Upper lobe of left lung (tissue), 6 donors: ENCODE results near the gene TAGLN2. TPM values are rescaled to one million over a fixed set of nuclear protein-coding genes. Genes with fewer than 3 reads are reported as not detected.

Experiments used
- ATAC-seq, 2 donors: fragments of 200-7000 bp; cut with Tn5 transposase; one replicate each; pipeline ENCODE4 v1.9.1; 2022; ENCODE audit warnings: mild to moderate bottlenecking in 2 of 2, moderate library complexity in 2 of 2; ENCODE audit not compliant: low FRiP score in 2 of 2
- DNase-seq, 2 donors: peaks; one replicate each; pipeline ENCODE4 v3.0.0-alpha.2; 2019 to 2020
- H3K27ac ChIP-seq, 4 donors: fragments of 200-600 bp; sonication (generic); one replicate each; pipeline ENCODE4 v1.5.1; 2016 to 2019
- H3K27me3 ChIP-seq, 4 donors: fragments of 200-600 bp; sonication (generic); one replicate each; pipeline ENCODE4 v1.5.1; 2017 to 2019
- H3K36me3 ChIP-seq, 4 donors: fragments of 200-600 bp; sonication (generic); one replicate each; pipeline ENCODE4 v1.5.1; 2016 to 2019
- H3K4me1 ChIP-seq, 4 donors: fragments of 200-600 bp; sonication (generic); one replicate each; pipeline ENCODE4 v1.5.1; 2018 to 2019
- H3K4me3 ChIP-seq, 4 donors: fragments of 200-600 bp; sonication (generic); one replicate each; pipeline ENCODE4 v1.5.1; 2017 to 2019; ENCODE audit warnings: mild to moderate bottlenecking in 2 of 4, moderate library complexity in 1 of 4
- H3K9me3 ChIP-seq, 4 donors: fragments of 200-600 bp; sonication (generic); one replicate each; pipeline ENCODE4 v1.5.1; 2018 to 2019
- EP300 ChIP-seq, 4 donors: sonication (generic); formaldehyde crosslinking; IDR thresholded peaks; one replicate each; pipeline ENCODE4 v1.5.1; 2017; ENCODE audit warnings: antibody characterized with exemption in 4 of 4, control low read depth in 2 of 4
- POLR2A ChIP-seq, 4 donors: fragments of 450-650 bp; IDR thresholded peaks; one replicate each; pipeline ENCODE4 v1.5.1; 2016 to 2017; ENCODE audit warnings: antibody characterized with exemption in 4 of 4, mild to moderate bottlenecking in 2 of 4
- POLR2AphosphoS5 ChIP-seq, 2 donors: sonication (generic); formaldehyde crosslinking; IDR thresholded peaks; one replicate each; pipeline ENCODE4 v1.5.1; 2017; ENCODE audit warnings: antibody characterized with exemption in 2 of 2
- WGBS, 2 donors: methylation state at CpG; one replicate each; pipeline ENCODE4 v1.1.5; 2017 to 2018; 5-methylcytosine and 5-hydroxymethylcytosine counted together
- total RNA-seq, 6 donors: library from RNA; depleted of rRNA in 4 of 6; stranded (reverse); fragments of >200 nt in 4 of 6; gene quantifications; one replicate each; pipeline versions ENCODE4 v1.1.0 to v1.2.1, GENCODE V29; 2016 to 2021
- TF ChIP-seq, protein P1 (sequence below), 6 experiments: fragments of 450-650 bp in 4 of 6; fragments of 200-600 bp in 2 of 6; sonication (generic) in 2 of 6; IDR thresholded peaks; one replicate each; pipeline ENCODE4 v1.5.1; 2016 to 2019; ENCODE audit warnings: antibody characterized with exemption in 6 of 6
- donor health status: DM: no; HTN: no; CAD: no; lungs with moderate emphysema.
- donor health status: DM: no; HTN: yes; CAD: no; lungs with severe emphysema.

Gene TAGLN2
- total RNA-seq, 6 donors from 2014 or later, result 167 to 1,014 (median 605) TPM

DNA sequence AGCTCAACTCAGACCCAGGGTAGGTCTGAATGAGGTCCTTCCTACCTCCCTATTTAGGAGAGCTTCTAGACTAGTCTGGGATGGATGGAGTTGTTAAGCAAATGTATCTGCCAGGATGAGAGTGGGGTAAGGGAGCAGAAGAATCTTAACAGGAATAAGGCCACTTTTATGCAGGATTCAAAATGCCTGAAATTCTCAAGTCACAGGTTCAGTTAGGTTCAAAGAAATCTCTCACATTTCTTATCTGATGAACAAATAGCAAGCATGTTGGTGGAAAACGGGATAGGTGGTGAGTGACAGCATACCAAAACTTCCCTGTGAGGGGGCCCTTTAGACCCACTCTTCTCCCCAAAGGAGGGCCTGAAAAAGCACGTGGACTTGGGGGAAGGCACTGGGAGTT lies 25.7 kb upstream of the TAGLN2 start:
- Histone ChIP-seq H3K36me3 (no peaks in the 10 kb centered on the region), H3K4me1 (peaks cover 0 to 11% (median 6%) of the 10 kb centered on the region in 4 donors), H3K27ac (no peak overlapping the region), H3K27me3 (no peaks in the 10 kb centered on the region), H3K9me3 (no peaks in the 10 kb centered on the region), H3K4me3 (no peak overlapping the region)
- ATAC-seq (no peak), DNase-seq (no peak)
- 53 to 62% methylated on average over 2 of the region's 2 CpGs for WGBS, 2 donors
- TF ChIP-seq POLR2A (IDR thresholded peaks at IDR 0.05) (no peak), POLR2AphosphoS5 (IDR thresholded peaks at IDR 0.05) (no peak)

DNA sequence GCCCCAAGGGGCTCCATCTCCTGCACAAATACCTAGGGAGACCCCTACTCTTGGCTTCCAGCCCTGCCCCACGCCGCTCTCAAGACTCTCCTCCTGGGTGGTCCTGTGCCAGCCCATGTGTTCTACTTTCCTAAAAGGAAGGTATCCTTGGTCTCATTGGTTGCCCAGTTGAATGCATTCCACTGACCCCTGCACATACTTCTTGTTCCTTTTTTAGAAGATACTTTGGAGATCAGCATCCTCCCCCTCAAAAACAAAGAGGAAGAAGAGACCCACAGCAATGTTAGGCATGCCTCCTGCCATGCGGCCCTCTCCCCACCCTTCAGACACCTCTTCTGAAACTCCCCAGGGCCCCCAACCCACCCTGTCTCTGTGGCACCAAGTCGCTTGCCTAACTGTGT lies 24.7 kb upstream of the TAGLN2 start:
- H3K9me3 ChIP-seq, result no peaks in the 10 kb centered on the region
- no peak overlapping the region for H3K4me3 ChIP-seq
- no peaks in the 10 kb centered on the region for H3K36me3 ChIP-seq
- H3K4me1 ChIP-seq, result peaks cover 10 to 22% (median 15%) of the 10 kb centered on the region in 4 donors
- DNase-seq (no peak), ATAC-seq (no peak)
- 92 to 93% methylated on average over 4 of the region's 4 CpGs for WGBS, 2 donors
- H3K27me3 ChIP-seq, result peaks cover 0 to 8% (median 0%) of the 10 kb centered on the region in 4 donors
- TF ChIP-seq POLR2A (IDR thresholded peaks at IDR 0.05), result no peak
- TF ChIP-seq EP300 (IDR thresholded peaks at IDR 0.05), result no peak
- no peak for TF ChIP-seq POLR2AphosphoS5 (IDR thresholded peaks at IDR 0.05)
- TF ChIP-seq, protein P1, sequence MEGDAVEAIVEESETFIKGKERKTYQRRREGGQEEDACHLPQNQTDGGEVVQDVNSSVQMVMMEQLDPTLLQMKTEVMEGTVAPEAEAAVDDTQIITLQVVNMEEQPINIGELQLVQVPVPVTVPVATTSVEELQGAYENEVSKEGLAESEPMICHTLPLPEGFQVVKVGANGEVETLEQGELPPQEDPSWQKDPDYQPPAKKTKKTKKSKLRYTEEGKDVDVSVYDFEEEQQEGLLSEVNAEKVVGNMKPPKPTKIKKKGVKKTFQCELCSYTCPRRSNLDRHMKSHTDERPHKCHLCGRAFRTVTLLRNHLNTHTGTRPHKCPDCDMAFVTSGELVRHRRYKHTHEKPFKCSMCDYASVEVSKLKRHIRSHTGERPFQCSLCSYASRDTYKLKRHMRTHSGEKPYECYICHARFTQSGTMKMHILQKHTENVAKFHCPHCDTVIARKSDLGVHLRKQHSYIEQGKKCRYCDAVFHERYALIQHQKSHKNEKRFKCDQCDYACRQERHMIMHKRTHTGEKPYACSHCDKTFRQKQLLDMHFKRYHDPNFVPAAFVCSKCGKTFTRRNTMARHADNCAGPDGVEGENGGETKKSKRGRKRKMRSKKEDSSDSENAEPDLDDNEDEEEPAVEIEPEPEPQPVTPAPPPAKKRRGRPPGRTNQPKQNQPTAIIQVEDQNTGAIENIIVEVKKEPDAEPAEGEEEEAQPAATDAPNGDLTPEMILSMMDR (IDR thresholded peaks at IDR 0.05), result no peak
- no peak overlapping the region for H3K27ac ChIP-seq

DNA sequence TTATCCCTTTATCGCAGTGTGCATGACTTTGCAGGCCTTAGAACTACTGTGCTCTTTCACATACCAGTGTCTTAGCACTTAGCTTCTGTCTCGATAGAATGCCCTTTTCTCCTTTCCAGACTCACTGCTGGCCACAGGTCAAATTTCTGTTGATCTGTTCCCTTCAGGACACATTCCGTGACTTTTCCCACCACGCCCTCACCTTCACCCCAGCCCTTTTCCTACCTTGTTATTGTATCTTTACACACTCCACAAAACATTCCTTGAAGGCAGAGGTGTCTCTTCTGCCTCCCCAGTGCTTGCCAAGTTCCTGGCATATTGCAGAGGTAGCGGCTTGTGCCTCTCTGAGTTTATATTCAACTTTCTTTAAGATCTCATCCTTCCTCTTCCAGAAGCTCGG lies 23.8 kb upstream of the TAGLN2 start:
- Histone ChIP-seq H3K4me3 (no peak overlapping the region), H3K27ac (no peak overlapping the region), H3K9me3 (no peaks in the 10 kb centered on the region), H3K27me3 (peaks cover 0 to 8% (median 0%) of the 10 kb centered on the region in 4 donors), H3K4me1 (peaks cover 12 to 20% (median 17%) of the 10 kb centered on the region in 4 donors), H3K36me3 (no peaks in the 10 kb centered on the region)
- no peak for TF ChIP-seq EP300 (IDR thresholded peaks at IDR 0.05)
- TF ChIP-seq, protein P1 (IDR thresholded peaks at IDR 0.05), result no peak
- no peak for ATAC-seq
- no peak for DNase-seq
- WGBS, 2 donors, result 67 to 71% methylated on average over 6 of the region's 6 CpGs

DNA sequence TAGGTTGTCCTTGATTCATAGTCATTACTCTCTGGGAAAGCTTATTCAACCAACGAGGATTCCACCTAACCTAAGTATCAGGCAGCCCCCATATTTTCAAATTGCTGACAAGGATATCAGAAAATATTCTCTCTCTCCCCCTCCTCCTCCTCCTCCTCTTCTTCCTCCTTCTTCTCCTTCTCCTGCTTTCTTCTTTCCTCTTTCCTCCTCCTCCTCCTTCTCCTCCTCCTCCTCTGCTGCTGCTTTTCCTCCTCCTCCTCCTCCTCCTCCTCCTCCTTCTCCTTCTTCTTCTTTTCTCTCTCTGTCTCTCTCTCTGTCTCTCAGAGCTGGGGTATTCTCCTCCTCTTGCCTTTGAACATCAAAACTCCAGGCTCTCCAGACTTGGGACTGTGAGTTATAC lies 22.6 kb upstream of the TAGLN2 start:
- Histone ChIP-seq H3K27me3 (peaks cover 0 to 8% (median 0%) of the 10 kb centered on the region in 4 donors), H3K27ac (no peak overlapping the region), H3K4me1 (peaks cover 12 to 20% (median 16%) of the 10 kb centered on the region in 4 donors), H3K36me3 (no peaks in the 10 kb centered on the region), H3K9me3 (no peaks in the 10 kb centered on the region), H3K4me3 (no peak overlapping the region)
- WGBS, 2 donors, result 67 to 90% methylated on average over 1 of the region's 1 CpG
- TF ChIP-seq EP300 (IDR thresholded peaks at IDR 0.05) (no peak), POLR2AphosphoS5 (IDR thresholded peaks at IDR 0.05) (no peak), POLR2A (IDR thresholded peaks at IDR 0.05) (no peak)
- TF ChIP-seq, protein P1 (IDR thresholded peaks at IDR 0.05), result no peak
- no peak for ATAC-seq
- DNase-seq, result no peak

DNA sequence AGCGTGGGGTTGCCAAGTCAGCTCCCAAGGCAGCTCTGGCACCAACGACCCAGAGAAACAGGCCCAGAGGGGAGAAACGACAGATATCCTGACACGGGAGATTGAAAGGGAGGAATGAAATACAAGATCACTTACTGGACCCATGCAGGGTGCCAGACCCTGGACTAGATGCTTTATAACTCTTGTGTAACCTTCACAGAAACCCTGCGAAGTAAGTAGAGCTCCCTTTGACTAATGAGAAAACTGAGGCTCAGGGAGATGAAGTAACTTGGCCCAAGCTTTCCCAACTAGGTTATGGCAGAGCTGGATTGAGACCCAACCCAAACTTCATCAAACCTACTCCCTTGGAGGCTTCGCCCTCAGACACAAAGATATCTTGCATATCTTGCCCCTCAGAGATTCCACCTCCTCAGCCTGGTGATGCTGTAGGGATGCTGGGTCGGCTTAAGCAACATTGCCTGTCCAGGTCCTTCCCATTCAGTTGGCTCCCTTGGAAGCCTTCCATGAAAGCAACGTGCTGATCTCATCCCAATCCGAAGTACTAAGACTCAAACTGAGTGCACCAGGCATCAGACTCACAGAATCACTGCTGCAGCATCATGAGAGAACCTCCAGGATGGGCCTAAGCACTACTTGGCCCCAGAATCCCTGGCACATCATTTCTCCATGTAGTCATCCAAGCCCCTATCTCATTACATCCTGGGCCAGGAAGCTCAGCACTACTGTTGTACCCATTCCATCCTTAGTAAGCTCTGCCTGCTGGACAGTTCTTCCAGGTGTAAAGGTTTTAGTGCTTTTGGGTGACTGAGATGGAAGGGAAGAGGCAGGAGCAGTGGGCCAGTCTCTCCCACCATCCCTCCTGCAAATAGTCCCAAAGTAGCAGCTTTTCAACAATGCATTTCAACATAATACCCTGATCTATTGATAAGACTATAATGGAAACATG lies 21.2 kb upstream of the TAGLN2 start:
- ATAC-seq (peak in 1 of 2 donors; percentile 58), DNase-seq (no peak)
- no peaks in the 10 kb centered on the region for H3K36me3 ChIP-seq
- H3K9me3 ChIP-seq, result no peaks in the 10 kb centered on the region
- H3K27ac ChIP-seq, result peak overlapping the region in 1 of 4 donors; percentile 65
- TF ChIP-seq POLR2A (IDR thresholded peaks at IDR 0.05), result no peak
- peaks cover 0 to 8% (median 0%) of the 10 kb centered on the region in 4 donors for H3K27me3 ChIP-seq
- H3K4me1 ChIP-seq, result peaks cover 12 to 20% (median 16%) of the 10 kb centered on the region in 4 donors
- H3K4me3 ChIP-seq, result peak overlapping the region in 3 of 4 donors; percentile 44 to 52 (median 50)
- 49 to 68% methylated on average over 7 to 9 of the region's 9 CpGs for WGBS, 2 donors
